ENCODE data around the gene PHF5A.

PHF5A gene

GRCh38 chr22:41500303-41500702 is 31.8 kb upstream of the PHF5A start:
- peaks cover 68% of the 10 kb centered on the region for H3K36me3 Mint-ChIP-seq (ENCODE audit: low read depth)
- no peaks in the 10 kb centered on the region for H3K9me3 Mint-ChIP-seq
- no peak for DNase-seq
- no peak overlapping the region for H3K27ac Mint-ChIP-seq
- H3K4me3 Mint-ChIP-seq = no peak overlapping the region
- no peaks in the 10 kb centered on the region for H3K27me3 Mint-ChIP-seq
- peaks cover 2% of the 10 kb centered on the region for H3K4me1 Mint-ChIP-seq (ENCODE audit: low read depth)

GRCh38 chr22:41499624-41500280 is 31.3 kb upstream of the PHF5A start:
- H3K27me3 Mint-ChIP-seq = no peaks in the 10 kb centered on the region
- H3K4me3 Mint-ChIP-seq = no peak overlapping the region
- H3K36me3 Mint-ChIP-seq (ENCODE audit: low read depth) = peaks cover 70% of the 10 kb centered on the region
- peaks cover 2% of the 10 kb centered on the region for H3K4me1 Mint-ChIP-seq (ENCODE audit: low read depth)
- no peaks in the 10 kb centered on the region for H3K9me3 Mint-ChIP-seq
- H3K27ac Mint-ChIP-seq = no peak overlapping the region
- DNase-seq = no peak

- H3K27me3 Mint-ChIP-seq = no peaks in the 10 kb centered on the region
- no peak overlapping the region for H3K27ac Mint-ChIP-seq
- peaks cover 2% of the 10 kb centered on the region for H3K4me1 Mint-ChIP-seq (ENCODE audit: low read depth)
- DNase-seq = no peak
- no peak overlapping the region for H3K4me3 Mint-ChIP-seq
- H3K9me3 Mint-ChIP-seq = no peaks in the 10 kb centered on the region
- H3K36me3 Mint-ChIP-seq (ENCODE audit: low read depth) = peaks cover 57% of the 10 kb centered on the region
Observed at GRCh38 chr22:41498303-41498835, 29.9 kb upstream of the PHF5A start.

DNA sequence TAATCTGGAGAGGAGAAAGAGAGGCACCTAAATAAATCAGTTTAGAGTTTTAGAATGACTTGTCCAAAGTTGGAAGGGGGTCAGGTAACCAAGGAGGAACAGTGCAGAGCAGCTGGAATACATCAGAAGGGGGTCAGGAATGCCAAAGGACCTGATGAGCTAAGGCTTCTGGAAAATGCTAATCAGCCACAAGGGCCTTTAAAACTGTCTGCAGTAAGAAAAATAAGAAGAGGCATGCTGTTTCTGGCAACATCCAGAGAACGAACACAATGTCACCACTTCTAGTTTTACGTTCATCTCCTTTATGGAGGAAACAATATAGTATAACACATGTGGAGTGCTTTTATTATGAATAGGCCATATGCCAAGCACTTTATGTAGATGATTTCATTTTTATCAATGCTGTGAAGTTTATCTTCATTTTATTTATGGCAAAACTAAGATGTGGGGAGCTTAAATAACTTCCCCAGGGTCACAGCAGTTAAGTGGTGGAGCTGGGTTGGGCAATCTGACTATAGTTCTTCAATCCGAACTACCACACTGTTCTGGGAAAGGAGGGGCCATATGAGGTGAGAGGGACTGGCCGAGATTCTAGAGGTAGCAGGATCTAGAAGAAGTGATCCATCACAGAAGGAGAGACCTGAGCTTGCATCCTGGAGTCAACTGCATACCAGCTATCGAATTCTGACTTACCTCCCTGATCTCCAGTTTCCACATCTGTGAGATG is 23.0 kb upstream of the PHF5A start:
- H3K9me3 Mint-ChIP-seq = no peaks in the 10 kb centered on the region
- H3K27me3 Mint-ChIP-seq = no peaks in the 10 kb centered on the region
- no peak overlapping the region for H3K27ac Mint-ChIP-seq
- no peak overlapping the region for H3K4me3 Mint-ChIP-seq
- peaks cover 27% of the 10 kb centered on the region for H3K4me1 Mint-ChIP-seq (ENCODE audit: low read depth)
- peaks cover 30% of the 10 kb centered on the region for H3K36me3 Mint-ChIP-seq (ENCODE audit: low read depth)
- no peak for DNase-seq

DNA sequence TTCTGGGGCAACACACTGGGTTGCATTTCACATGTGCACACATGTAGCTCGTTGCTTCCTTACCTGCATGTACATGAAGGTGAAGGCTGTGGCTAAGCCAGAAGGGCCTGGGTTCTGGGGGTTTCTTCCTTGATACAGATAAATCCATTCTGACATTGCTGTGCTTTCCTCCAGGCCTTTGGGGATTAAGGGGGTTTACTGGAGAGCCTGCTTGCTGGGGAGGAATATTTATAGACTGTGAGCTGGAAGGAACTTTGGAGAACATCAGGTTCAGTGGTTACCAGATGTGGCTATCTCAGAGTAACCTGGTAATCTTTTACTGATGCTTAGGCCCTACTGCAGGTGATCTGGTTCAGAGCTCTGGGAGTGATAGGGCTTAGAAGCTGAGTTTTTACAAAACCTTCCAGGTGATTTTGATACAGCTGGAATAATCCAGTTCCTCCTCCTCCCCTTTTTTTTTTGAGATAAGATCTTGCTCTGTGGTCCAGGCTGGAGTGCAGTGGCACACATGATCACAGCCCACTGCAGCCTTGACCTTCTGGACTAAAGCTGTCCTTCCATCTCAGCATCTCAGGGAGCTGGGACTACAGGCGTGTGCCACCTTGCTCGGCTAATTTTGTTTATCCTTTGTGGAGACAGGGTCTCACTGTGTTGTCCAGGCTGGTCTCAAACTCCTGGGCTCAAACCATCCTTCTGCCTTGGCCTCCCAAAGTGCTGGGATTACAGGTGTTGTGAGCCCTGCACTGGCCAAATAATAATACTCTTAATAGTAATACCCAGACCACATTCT is 20.3 kb upstream of the PHF5A start:
- H3K36me3 Mint-ChIP-seq (ENCODE audit: low read depth) = peaks cover 26% of the 10 kb centered on the region
- DNase-seq = no peak
- no peaks in the 10 kb centered on the region for H3K27me3 Mint-ChIP-seq
- H3K4me1 Mint-ChIP-seq (ENCODE audit: low read depth) = peaks cover 38% of the 10 kb centered on the region
- peak overlapping the region; percentile 11 for H3K27ac Mint-ChIP-seq
- H3K4me3 Mint-ChIP-seq = no peak overlapping the region
- H3K9me3 Mint-ChIP-seq = no peaks in the 10 kb centered on the region

- Mint-ChIP-seq H3K4me1 (ENCODE audit: low read depth) (peaks cover 39% of the 10 kb centered on the region), H3K9me3 (no peaks in the 10 kb centered on the region), H3K36me3 (ENCODE audit: low read depth) (peaks cover 26% of the 10 kb centered on the region), H3K27ac (peak overlapping the region; percentile 35), H3K4me3 (no peak overlapping the region), H3K27me3 (no peaks in the 10 kb centered on the region)
- DNase-seq = no peak
Observed at GRCh38 chr22:41488076-41488475, 19.6 kb upstream of the PHF5A start.

GRCh38 chr22:41487037-41487935 is 18.8 kb upstream of the PHF5A start:
- Mint-ChIP-seq H3K4me1 (ENCODE audit: low read depth) (peaks cover 42% of the 10 kb centered on the region), H3K27me3 (no peaks in the 10 kb centered on the region), H3K9me3 (no peaks in the 10 kb centered on the region), H3K27ac (peak overlapping the region; percentile 35), H3K36me3 (ENCODE audit: low read depth) (peaks cover 29% of the 10 kb centered on the region), H3K4me3 (no peak overlapping the region)
- DNase-seq = no peak

DNA sequence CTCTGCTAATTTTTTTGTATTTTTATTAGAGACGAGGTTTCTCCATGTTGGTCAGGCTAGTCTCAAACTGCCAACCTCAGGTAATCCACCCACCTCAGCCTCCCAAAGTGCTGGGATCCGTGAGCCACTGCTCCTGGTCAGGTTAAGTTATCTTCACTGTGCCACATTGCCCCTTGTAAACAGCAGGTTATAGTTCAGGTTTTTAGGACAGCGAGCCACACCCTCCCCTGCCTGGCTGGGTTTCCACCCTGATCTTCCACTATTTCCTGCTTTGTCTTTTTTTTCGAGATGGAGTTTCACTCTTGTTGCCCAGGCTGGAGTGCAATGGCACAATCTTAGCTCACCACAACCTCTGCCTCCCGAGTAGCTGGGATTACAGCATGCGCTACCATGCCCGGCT is 16.5 kb upstream of the PHF5A start:
- Mint-ChIP-seq H3K9me3 (no peaks in the 10 kb centered on the region), H3K4me1 (ENCODE audit: low read depth) (peaks cover 58% of the 10 kb centered on the region), H3K27ac (no peak overlapping the region), H3K27me3 (no peaks in the 10 kb centered on the region), H3K36me3 (ENCODE audit: low read depth) (peaks cover 39% of the 10 kb centered on the region), H3K4me3 (no peak overlapping the region)
- no peak for DNase-seq

DNA sequence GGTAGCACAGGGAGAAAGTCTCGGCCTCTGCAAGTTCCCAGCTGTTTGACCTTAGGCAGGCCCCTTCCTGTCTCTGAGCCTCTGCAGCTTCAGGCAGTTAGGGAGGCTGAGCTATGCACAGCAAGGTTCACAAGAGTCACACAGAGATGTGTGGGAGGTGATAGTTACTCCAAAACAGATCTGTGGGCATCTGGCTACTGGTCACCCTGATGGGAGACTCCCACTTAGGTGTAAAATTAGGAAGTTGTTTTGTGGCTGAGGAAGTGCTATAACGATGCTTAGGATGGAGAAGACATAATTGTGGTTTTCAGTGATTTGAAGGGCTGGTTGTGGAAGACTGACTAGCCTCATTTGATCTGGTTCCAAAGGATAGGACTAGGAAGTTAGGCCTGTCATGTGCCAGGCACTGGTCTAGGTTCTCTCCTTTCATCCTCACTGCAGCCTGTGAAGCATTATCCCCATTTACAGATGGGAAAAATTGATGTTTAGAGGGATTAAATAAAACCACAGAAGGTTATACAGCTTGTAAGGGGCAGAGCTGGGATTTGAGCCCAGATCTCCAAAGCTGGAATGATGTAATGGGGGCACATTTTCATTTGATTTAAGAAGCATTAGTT is 13.9 kb upstream of the PHF5A start:
- peaks cover 60% of the 10 kb centered on the region for H3K4me1 Mint-ChIP-seq (ENCODE audit: low read depth)
- DNase-seq = no peak
- no peak overlapping the region for H3K4me3 Mint-ChIP-seq
- H3K9me3 Mint-ChIP-seq = no peaks in the 10 kb centered on the region
- H3K27me3 Mint-ChIP-seq = no peaks in the 10 kb centered on the region
- H3K36me3 Mint-ChIP-seq (ENCODE audit: low read depth) = peaks cover 53% of the 10 kb centered on the region
- H3K27ac Mint-ChIP-seq = peak overlapping the region; percentile 31

- DNase-seq = no peak
- peaks cover 55% of the 10 kb centered on the region for H3K4me1 Mint-ChIP-seq (ENCODE audit: low read depth)
- H3K27ac Mint-ChIP-seq = peak overlapping the region; percentile 26
- H3K27me3 Mint-ChIP-seq = no peaks in the 10 kb centered on the region
- H3K36me3 Mint-ChIP-seq (ENCODE audit: low read depth) = peaks cover 51% of the 10 kb centered on the region
- no peak overlapping the region for H3K4me3 Mint-ChIP-seq
- no peaks in the 10 kb centered on the region for H3K9me3 Mint-ChIP-seq
Observed at GRCh38 chr22:41481925-41482318, 13.4 kb upstream of the PHF5A start.

- no peak overlapping the region for H3K4me3 Mint-ChIP-seq
- no peak for DNase-seq
- peaks cover 57% of the 10 kb centered on the region for H3K4me1 Mint-ChIP-seq (ENCODE audit: low read depth)
- peaks cover 51% of the 10 kb centered on the region for H3K36me3 Mint-ChIP-seq (ENCODE audit: low read depth)
- H3K27me3 Mint-ChIP-seq = no peaks in the 10 kb centered on the region
- no peaks in the 10 kb centered on the region for H3K9me3 Mint-ChIP-seq
- H3K27ac Mint-ChIP-seq = peak overlapping the region; percentile 26
Observed at GRCh38 chr22:41481131-41481830, 12.8 kb upstream of the PHF5A start.

DNA sequence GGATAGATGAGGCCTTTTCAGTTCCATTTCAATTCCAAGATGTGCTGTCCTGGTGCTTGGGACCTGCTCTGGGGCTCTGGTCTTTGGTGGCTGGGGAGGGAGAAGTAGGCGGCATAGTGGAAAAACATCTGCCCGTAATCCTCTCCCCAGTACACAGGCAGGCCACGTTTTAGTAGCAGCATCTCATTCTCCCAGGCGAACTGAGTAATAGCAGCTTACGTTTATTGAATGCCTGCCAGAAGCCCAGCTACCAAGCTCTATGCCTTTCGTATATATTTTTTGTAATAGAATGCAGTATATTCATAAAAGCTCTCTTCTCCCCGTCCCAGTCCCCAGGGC is 11.9 kb upstream of the PHF5A start:
- peaks cover 53% of the 10 kb centered on the region for H3K4me1 Mint-ChIP-seq (ENCODE audit: low read depth)
- H3K36me3 Mint-ChIP-seq (ENCODE audit: low read depth) = peaks cover 50% of the 10 kb centered on the region
- no peak for DNase-seq
- no peak overlapping the region for H3K27ac Mint-ChIP-seq
- no peaks in the 10 kb centered on the region for H3K27me3 Mint-ChIP-seq
- H3K4me3 Mint-ChIP-seq = no peak overlapping the region
- H3K9me3 Mint-ChIP-seq = no peaks in the 10 kb centered on the region

GRCh38 chr22:41479671-41480396 is 11.3 kb upstream of the PHF5A start:
- peaks cover 51% of the 10 kb centered on the region for H3K4me1 Mint-ChIP-seq (ENCODE audit: low read depth)

More at GRCh38 chr22:41479671-41480396, 11.3 kb upstream of the PHF5A start:
- no peaks in the 10 kb centered on the region for H3K27me3 Mint-ChIP-seq
- H3K9me3 Mint-ChIP-seq = no peaks in the 10 kb centered on the region
- H3K36me3 Mint-ChIP-seq (ENCODE audit: low read depth) = peaks cover 50% of the 10 kb centered on the region
- no peak for DNase-seq
- H3K27ac Mint-ChIP-seq = peak overlapping the region; percentile 80
- no peak overlapping the region for H3K4me3 Mint-ChIP-seq
